Activated T-cell treated with anti-CD3 and anti-CD28 coated beads, Interleukin-2, amount 50 U/mL, for 1 hour (primary cell): ENCODE data around the gene CCM2.

Experiments
- DNase-seq: peaks from one replicate; pipeline ENCODE4 v3.0.0-alpha.2; 2020

CCM2 gene

DNA sequence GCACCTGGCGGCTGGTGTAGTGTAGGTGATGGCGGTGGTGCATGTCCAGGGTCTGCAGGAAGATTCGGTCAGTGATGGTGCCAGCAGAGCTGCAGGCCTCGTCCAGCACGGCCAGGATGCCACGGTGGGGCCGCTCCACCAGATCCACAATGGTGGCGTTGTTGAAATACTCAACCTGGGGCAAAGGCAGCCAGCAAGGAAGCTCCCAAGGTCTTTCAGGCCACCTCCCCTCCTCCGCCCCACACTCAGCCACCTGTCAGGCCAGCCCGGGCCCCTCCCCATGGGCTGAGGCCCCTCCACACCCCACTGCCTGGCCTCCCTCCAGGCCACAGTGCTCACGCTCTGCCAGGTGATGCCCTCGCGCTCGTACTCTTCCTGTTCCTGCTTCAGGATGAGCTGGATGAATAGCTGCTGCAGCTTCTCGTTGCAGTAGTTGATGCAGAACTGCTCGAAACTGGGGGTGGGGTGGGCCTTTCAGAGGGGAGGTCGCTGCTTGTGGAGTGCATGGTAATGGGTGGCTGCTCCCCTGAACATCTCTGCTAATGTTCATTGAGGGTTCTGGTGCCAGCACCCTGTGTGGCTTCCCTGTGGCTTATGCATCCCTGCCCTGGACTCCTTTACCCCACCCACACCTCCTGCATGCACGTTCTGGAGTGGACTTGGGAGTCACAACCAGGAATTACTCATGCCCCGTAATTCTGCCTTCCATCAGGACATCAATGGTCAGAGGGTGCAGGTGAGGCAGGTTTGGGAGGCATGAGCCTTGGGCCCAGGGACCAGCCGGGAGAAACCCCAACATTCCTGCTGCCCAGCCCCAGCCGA, 30.1 kb upstream of the CCM2 start:
- DNase-seq, result no peak

DNA sequence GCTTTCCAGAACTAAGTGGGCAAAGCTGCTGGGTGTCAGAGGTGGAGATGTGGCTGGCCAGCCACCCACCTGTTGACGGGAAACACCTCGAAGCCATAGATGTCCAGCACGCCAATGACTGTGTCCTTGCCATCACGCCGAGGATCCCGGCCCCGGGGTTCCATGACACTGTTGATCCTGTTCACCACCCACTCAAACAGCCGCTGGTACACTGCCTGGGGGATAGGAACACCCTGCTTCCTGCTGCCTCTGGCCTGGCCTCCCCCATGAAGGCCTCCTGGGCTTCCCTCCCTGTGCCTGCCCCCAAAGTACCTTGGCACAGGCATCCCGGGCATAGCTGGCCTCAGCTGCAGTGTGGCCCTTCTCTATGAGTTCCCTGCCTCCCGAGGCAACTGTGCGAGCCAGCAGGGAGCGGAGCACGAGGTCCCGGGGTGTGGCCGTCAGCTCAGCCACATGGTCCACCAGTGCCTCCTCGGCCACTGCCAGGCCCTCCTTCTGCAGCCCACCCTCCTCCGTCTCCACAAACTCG, 29.4 kb upstream of the CCM2 start:
- DNase-seq, result no peak

DNA sequence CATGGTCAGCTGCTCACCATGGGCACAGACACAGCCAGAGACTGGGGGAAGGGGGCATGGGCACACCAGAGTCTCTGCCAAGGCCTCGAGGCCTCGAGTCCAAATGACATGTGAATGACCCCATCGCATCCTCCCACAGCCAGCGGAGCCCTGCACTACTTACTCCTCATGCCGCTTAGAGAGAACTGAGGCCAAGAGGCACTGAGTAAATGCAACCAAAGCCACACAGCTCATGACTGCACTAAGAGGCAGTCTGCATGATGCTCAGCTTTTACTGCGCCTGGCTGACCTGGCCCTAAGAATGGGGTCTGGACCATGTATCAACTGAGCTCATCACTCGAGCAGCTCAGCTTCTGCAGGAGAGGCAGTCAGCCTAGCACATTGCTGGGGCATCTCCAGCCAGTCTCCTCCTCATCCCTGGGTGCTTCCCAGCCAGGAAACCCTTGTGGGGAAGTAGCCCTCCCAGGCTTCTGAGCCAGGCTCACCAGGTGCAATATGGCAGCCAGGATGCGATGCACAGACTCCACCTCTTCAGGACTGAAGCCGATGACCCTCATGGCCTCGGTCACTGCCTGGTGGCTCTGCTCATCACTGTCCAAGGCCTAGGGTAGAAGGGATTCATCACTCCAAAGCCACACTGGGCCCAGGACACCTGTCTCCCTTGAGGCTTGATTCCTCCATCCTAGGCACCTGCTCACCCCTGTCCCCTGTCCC, 28.7 kb upstream of the CCM2 start:
- DNase-seq, result no peak

DNA sequence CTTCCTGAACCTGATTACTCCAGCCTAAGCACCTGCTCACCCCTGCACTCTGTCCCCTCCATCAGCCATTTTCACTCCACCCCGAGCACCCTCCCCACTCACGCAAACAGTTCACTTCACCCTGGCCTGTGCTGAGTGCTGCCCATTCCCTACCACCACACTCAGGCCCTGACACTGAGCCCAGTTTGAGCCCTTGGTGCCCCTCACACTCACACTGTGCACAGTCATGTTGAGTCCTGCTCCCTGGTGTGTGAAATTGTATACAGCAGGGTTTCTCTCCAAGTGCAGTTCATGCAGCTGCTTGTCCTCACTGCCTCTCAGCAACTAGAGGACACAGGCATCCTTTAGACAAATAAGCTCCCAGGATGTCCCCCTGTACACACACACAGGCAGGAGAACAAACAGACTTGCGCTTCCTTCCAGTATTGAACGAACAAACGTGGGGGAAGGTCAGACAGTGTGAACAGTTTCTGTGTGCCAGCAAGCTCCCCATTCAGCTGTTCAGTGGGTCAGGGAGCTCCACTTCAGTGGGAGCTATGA, 28.0 kb upstream of the CCM2 start:
- DNase-seq, result no peak

DNA sequence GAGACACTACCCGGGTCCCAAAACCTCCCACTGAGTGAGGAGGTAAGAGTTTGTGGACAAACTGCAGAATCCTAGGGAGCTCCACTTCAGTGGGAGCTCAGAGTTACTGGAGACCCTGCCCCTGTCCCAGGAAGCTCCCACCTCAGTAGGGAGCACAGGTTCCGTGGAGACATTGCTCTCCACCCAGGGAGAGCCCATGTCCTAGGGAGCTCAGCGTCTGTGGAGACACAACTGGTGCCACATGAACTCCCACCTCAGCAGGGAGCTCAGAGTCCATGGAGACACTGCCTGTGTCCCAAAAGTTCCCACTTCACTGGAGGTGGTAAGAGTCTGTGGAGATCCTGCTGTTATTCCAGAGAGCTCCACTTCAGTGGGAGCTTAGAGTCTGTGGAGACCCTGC, 27.4 kb upstream of the CCM2 start:
- no peak for DNase-seq

DNA sequence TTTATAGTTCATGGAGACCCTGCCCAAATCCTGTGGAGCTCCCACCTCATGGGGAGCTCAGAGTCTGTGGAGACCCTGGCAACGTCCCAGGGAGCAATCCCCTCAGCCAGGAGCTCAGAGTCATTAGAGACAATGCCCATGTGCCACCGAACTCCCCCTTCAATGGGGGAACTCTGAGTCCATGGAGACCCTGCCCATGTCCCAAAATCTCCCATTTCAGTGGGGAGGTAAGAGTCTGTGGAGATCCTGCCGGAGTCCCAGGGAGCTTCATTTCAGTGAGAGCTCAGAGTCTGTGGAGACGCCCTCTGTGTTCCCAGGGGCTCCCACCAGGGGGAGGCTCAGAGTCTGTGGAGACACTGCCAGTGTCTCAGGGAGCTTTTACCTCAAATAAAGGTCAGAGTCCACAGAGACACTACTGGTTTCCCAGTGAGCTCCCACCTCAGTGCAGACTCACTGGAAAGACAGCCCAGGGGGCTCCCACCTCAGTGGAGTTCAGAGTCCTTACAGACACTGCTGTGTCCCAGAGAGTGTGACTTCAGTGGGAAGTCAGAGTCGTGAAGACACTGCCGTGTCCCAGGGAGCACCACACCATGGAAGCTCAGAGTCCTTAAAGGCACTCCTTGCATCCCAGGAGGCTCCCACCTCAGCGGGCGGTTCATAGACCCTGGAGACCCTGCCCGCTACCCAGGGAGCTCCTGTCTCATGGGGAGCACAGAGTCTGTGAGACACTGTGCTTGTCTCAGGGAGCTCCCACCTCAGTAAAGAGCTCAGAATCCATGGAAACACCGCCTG, 26.2 kb upstream of the CCM2 start:
- peak; percentile 74 for DNase-seq

DNA sequence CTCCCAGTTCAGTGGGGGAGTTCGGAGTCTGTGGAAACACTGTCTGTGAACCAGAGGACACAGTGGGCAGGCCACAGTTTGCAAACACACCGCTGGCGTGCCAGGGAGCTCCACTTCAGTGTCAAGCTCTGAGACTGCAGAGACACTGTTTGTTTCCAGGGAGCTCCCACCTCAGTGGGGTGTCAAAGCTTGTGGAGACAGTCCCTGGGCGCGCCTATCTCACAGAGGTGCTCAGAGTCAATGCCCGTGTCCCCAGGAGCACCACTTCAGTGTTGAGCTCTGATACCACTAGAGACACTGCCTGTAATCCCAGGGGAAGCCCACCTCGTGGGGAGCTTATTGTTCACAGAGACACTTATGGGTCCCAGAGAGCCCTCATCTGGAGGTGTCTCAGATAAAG, 25.5 kb upstream of the CCM2 start:
- peak; percentile 20 for DNase-seq

DNA sequence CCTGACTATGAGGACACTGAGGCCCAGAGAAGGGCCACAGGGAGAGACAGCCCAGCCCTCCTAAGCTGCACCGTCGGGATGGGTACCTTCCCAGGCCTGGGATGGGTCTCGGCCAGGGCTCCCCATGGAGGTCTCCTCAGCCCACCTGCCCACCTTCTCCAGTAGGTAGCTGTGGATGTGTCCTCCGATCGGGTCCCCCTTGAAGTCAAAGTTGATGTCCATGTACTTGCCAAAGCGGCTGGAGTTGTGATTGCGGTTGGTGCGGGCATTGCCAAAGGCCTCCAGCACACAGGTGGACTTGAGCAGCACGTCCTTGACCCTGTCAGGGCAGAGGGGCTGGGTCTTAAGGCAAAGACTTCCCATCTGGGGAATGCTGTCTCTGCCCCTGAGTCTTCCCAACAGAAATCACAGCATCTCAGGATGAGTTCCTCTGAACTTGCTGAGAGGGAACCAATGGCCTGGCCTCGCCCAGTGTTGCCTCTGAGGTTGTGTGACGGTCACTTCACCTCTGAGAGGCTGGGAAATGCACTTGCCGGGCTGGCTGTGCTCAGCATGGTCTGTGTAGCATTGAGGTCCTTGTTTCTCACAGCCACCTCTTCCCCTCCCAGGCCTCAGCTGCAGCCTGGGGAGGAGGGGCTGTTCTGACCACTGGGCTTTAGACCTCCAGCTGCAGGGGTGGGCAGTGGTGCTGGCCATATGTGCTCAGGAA, 24.5 kb upstream of the CCM2 start:
- DNase-seq, result no peak

DNA sequence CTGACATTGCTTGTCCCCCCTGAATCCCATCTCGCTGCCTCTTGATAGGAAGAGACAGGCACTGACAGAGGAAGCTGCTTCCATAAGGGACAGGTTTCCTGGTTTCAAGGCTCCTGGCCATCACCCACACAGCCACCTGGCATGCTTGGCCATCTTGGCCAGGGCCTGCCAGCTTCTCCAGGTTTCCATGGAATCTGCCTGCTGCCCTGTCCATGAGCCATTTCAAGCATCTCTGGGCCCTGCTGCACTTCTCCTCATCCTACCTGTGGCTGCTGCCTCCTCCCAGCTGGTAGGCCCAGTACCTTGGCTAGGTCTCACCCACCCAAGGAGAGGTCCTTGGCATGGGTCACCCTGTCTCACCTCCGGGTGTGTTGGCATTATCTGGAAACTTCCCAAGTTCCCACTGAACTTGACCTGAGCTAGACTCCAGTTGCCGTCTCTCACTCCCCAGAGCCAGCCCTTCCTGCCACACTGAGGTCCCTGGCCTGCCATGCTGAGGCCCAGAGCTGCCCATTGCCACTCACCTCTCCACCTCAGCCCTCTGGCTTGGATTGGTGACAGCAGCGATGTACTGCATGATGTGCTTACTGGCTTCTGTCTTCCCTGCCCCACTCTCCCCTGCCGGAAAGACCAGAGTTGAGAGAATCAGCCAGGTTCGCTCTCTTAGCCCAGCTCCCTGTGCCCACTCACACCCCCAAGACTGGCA, 23.8 kb upstream of the CCM2 start:
- no peak for DNase-seq

DNA sequence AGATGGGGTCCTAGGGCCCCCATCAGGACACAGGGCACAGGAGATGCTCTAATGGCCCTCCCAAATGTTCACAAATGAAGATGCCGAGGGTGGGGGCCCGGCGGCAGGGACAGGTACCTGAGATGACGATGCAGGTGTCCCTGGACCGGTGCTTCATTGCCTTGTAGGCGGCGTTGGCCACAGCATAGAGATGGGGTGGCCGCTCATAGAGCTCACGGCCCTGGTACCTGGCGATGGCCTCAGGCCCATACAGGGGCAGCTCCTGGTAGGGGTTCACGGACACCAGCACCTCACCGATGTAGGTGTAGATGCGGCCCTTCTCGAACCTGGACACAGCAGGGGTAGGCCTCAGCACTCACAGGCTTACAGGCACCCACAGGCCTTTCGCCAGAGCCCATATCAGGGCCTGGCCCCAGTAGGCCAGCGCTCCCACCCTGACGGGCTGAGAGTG, 23.2 kb upstream of the CCM2 start:
- DNase-seq, result peak; percentile 21

DNA sequence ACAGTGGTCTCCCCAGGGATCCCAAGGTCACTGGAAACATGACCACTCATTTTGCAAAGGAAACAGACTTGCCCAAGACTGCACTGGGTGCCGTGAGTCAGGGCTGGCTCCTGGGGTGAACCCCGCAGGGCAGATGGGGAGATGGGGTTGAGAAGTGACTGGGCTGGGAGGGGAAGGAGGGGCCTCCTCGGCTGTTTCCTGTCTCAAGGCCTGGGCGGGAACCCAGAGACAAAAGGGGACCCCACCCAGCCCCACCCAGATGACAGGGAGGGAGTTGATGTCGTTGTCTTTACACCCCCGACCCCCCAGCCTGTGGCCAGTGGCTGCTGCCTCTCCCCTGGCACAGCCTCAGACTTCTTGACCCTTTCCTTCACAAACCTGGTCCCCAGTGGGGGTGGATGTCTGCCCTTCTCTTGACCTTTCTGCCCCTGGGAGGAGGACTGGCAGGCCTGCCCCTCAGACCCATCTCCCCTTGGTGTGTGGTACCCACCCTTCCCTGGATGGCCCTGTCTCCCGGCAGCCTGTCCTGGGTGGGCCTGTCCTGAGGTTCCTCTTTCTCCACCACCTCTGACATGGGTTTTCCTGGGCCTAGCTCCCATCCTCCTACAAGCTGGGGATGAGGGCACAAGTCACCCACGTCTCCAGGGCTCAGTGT, 22.6 kb upstream of the CCM2 start:
- peak; percentile 75 for DNase-seq

DNA sequence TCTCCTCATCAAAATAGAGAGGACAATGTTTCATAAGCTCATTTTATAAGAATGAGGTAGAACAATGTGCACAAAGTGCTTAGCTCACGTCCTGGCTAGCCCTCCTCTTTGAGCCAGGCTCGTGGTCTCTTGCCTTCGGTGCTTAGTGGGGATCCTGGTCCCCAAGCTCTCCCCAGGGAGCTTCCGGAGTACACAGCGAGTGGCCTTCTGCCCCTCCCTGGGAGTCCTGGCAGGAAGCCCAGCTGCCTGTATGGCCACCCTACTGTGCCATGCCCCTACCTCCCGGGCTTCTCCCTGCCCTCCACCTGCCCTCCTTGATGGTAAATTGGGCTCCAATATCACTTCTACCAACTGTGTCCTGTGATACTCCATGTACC, 22.1 kb upstream of the CCM2 start:
- DNase-seq, result peak; percentile 39

DNA sequence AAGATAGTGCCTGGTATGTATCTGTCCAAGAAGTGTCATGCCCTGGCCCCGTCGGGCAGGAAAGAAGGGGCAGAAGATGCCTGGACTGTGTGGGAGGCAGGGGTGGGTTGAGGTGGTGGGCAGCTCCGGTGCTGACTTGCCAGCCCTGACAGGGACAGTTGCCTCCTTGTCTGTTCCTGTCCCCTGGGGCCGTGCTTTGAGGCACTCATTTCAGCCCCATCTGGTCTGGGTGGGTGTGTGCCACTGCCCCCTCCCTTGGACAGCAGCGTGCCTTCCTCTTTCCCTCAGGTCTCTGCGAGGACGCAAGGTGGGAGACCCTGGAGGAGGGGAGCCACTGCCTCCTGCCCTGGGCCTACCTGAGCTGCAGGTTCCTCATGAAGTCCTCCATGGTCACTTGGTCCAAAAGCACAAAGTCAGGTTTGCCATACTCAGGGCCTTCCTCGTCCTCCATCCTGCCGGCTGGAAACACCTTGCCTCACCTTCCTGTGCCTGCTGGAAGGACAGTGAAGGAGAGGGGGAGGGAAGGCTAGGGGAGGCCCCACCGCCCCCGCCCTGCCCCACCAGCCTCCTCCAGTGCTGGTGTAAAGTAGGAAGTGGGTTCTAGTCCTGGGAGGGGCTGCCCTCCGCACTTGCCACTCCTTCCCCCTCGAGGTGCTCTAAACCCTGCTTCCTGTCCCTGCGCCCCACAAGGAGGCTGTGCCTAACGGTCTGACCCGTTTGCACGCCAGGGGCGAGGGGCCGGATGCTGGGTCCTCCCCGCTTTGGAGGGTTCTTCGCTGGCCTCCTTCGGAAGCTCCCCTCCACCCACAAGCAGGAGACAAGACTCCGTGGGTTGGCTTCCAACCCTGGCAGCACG, 21.3 kb upstream of the CCM2 start, which contains the start of gene MYO1G:
Gene MYO1G, minus strand, starts transcription at position 505 of the 856 bp plus-strand sequence. Its CDS starts 54 bp downstream, at position 451.
- peak; percentile 77 for DNase-seq

DNA sequence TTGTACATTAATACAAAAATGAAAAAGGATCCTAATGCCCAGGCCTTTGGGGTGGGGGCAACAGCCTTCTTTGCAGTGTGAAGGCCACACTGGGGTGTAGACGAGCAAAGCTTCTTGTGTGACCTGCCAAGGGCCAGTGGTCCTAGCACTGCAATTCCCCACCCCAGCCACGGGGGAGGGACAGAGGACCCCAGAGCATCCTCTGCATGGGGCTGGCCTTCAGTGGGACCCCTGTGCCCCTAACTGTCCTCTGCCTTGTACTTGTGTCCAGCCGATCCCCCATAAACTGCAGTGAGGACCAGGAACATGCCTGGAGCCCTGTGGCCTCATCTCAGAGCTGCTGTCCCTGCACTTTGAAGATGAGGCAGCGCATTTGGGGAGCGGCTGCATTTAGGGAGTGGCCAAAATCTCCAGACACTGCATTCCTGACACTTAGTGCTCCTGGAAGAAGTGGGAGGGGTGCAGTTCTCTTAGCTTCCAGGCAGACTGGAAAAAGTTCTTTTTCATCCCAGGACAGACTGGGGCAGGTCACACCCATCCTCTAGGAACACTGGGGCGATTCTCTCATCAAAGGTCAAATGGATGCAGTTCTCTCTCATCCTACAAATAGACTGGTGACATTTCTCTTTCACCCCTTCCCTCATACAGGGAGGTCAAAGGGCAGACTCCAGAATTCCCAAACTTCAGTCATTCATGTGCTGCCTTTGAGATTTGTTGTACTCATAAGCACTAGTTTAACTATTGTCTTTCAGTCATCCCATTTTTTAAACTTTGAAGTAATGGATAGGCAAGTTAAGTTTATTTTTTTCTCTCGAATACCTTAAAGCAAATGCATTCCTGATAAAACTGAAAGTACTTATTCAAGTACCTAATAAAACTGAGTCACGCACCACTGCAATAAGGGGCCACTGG, 20.3 kb upstream of the CCM2 start:
- DNase-seq, result peak; percentile 23

DNA sequence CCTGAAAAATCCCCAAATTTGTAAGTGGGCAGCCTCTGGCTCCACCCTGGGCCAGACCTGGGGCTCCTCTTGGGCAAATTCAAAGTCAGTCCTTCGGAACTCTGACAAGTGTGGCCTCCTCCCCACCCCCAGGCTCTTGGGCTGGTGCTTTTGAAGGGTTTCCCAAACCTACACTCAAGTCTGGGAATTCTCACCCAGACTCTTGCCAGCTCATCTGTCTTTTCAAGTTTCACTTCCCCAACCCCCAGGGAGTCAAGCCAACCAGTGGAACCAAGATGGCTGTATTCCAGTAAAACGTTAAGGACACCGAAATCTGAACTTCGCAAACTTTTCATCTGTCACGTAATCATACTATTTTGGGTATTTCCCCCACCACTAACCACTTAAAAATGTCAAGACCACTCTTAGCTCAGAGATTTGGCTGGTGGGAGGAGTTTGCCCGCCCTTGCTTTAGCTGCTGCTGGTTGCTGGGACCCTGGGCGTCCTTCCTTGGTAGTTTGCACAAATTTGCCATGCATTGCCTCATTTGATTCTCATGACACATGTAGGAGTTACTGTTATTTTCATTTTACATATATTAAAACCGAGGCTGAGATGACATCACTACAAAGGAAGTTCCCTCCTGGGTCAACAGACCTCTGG, 19.5 kb upstream of the CCM2 start:
- DNase-seq, result peak; percentile 52

DNA sequence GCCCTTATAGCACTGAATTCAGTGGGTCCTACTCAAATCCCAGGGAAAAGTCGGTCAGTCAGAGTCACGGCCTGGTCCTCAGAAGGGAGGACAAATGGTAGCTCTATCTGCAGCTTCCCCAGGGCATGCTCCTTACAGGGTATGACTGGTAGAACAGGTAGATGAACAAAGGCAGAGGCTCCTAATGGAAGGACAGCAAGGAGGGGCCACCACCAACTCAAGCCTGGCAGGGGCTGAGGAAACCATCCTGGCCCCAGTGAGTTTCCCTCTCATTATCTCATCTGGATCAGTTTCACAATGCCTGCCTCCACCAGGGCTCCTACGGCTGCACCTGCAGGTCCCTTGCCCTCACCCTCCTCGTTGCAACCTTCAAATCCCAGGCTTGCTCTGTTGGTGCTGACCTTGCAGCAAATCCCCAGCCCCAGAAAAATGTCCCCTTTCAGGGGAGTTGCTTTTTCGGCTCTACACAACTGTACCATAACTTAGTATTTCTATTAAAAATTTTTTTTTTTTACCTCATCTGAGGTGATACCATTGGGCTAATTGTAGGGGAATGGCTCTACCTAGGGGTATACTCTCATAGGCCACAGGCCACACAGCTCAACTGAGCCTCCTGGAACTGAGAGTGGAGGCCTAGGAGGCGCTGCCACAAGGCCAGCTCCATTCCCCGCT, 18.8 kb upstream of the CCM2 start:
- DNase-seq, result peak; percentile 24

DNA sequence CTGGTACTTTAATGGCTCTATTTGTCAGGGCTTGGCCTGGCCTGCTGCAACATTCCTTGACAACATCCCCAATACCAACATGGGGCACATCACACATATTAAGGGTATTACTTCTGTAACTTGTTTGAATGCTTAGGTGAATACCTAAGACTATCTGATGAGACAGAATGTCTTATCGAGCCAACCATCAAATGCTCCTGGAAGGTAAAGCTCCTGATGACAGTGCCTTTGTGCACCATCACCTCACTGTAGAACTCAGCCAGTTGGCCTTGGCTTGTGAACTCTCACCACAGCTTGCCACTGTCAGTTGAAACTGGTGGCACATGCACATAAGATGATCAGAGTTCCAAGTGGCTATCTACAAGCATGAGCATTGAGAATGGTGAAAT, 17.5 kb upstream of the CCM2 start:
- DNase-seq, result no peak

DNA sequence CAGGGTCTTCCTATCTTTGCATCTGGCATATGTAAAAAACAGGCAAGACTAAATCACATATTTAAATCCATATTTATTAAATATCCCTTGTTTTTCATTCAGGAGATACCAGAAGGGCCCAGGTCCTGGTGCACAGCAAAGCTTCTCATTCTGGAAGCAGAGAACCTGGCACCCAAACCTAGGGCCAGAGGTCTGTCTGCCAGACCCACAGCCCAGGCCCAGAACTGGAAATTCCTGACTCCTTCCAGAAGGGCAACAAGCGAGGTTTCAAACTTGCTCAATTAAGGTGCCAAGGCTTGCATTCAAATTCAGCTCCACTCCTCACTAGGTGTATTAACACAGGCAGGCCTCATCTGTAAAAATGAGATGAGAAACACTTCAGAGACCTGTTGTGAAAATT, 17.0 kb upstream of the CCM2 start:
- DNase-seq, result no peak
